Posterior vena cava (tissue), 2 donors: ENCODE results near the gene HTRA1. TPM values are rescaled to one million over a fixed set of nuclear protein-coding genes. Genes with fewer than 3 reads are reported as not detected.

Experiments used
- DNase-seq: peaks from one replicate; pipeline ENCODE4 v3.0.0-alpha.2; 2020; ENCODE audit warnings: low spot score
- intact Hi-C, 2 donors: fragments of 100-400 bp; cut with DNase I; formaldehyde crosslinking; loops; one replicate each; pipeline versions ENCODE4 v1.14.1 to v1.14.2; 2022 to 2023
- total RNA-seq, 2 donors: library from RNA; stranded (reverse); fragmentation: NEBNext Ultra II Directional; extraction: Animal tissue kit (Norgen Biotek cat#: 25700); gene quantifications; one replicate each; pipeline ENCODE4 v1.2.1, GENCODE V29; 2021
- donor health status: DM: yes; HTN: yes; CAD: no.
- donor health status: DM: yes; HTN: yes; CAD: no.

The HTRA1 gene
- total RNA-seq, 2 donors from 2014 or later, result 152 to 276 TPM

- DNase-seq, result no peak
- intact Hi-C loops, result loop anchor here in 1 of 2 donors (10.0 kb wide), 1 partner anchor 98 kb away; the partner anchor contains the start of gene DMBT1
Observed at GRCh38 chr10:122466951-122467381, 5.6 kb downstream of the HTRA1 start.

- no peak for DNase-seq
- intact Hi-C loops, result loop anchor here in 1 of 2 donors (10.0 kb wide), 1 partner anchor 97 kb away; the partner anchor contains the start of gene DMBT1
Observed at GRCh38 chr10:122467701-122468100, 6.3 kb downstream of the HTRA1 start.

GRCh38 chr10:122468307-122468925 is 7.1 kb downstream of the HTRA1 start:
- intact Hi-C loops, result loop anchor here in 1 of 2 donors (10.0 kb wide), 1 partner anchor 96 kb away; the partner anchor contains the start of gene DMBT1
- DNase-seq, result no peak

- intact Hi-C loops, result loop anchor here in 1 of 2 donors (10.0 kb wide), 1 partner anchor 96 kb away; the partner anchor contains the start of gene DMBT1
- no peak for DNase-seq
Observed at GRCh38 chr10:122468926-122469781, 7.8 kb downstream of the HTRA1 start.

GRCh38 chr10:122469848-122470247 is 8.5 kb downstream of the HTRA1 start:
- intact Hi-C loops, result loop anchor here in 1 of 2 donors (10.0 kb wide), 1 partner anchor 95 kb away; the partner anchor contains the start of gene DMBT1
- DNase-seq, result no peak

- no peak for DNase-seq
- intact Hi-C loops, result no loop called here
Observed at GRCh38 chr10:122471531-122472177, 10.3 kb downstream of the HTRA1 start.

- intact Hi-C loops, result no loop called here
- no peak for DNase-seq
Observed at GRCh38 chr10:122473116-122473515, 11.8 kb downstream of the HTRA1 start.

- DNase-seq, result no peak
- intact Hi-C loops, result no loop called here
Observed at GRCh38 chr10:122474131-122474818, 12.9 kb downstream of the HTRA1 start.

GRCh38 chr10:122475100-122475499 is 13.7 kb downstream of the HTRA1 start:
- intact Hi-C loops, result no loop called here
- peak; percentile 93 for DNase-seq

GRCh38 chr10:122475591-122476332 is 14.4 kb downstream of the HTRA1 start:
- intact Hi-C loops, result no loop called here
- DNase-seq, result no peak

- intact Hi-C loops, result no loop called here
- no peak for DNase-seq
Observed at GRCh38 chr10:122476333-122476695, 15.0 kb downstream of the HTRA1 start.

GRCh38 chr10:122477436-122477835 is 16.1 kb downstream of the HTRA1 start:
- intact Hi-C loops, result no loop called here
- DNase-seq, result no peak

- DNase-seq, result no peak
- intact Hi-C loops, result no loop called here
Observed at GRCh38 chr10:122478971-122479370, 17.6 kb downstream of the HTRA1 start.

- intact Hi-C loops, result no loop called here
- no peak for DNase-seq
Observed at GRCh38 chr10:122480146-122480833, 18.9 kb downstream of the HTRA1 start.

- no peak for DNase-seq
- intact Hi-C loops, result no loop called here
Observed at GRCh38 chr10:122481296-122482056, 20.1 kb downstream of the HTRA1 start.

GRCh38 chr10:122484276-122485060 is 23.1 kb downstream of the HTRA1 start:
- DNase-seq, result no peak
- intact Hi-C loops, result no loop called here

GRCh38 chr10:122485670-122486069 is 24.3 kb downstream of the HTRA1 start:
- DNase-seq, result no peak
- intact Hi-C loops, result no loop called here
